Measurements from ENCODE around the gene SLC35D2.
"Not testable (repeated sequence)": the region's sequence is repeated elsewhere in the genome, so short reads cannot be mapped to it uniquely, and the experiment has no call there.

SLC35D2 gene

GRCh38 chr9:96399325-96399633, 15.8 kb upstream of the SLC35D2 start:
- no peak for DNase-seq

GRCh38 chr9:96398582-96399324, 15.2 kb upstream of the SLC35D2 start:
- DNase-seq = peak in 3 of 6 experiments; percentile 19 to 35 (median 33)

GRCh38 chr9:96395964-96396363, 12.5 kb upstream of the SLC35D2 start:
- DNase-seq = no peak

- DNase-seq = no peak
Observed at GRCh38 chr9:96394832-96395496, 11.5 kb upstream of the SLC35D2 start.

- no peak for DNase-seq
Observed at GRCh38 chr9:96392263-96392662, 8.8 kb upstream of the SLC35D2 start.

GRCh38 chr9:96391021-96391765, 7.7 kb upstream of the SLC35D2 start:
- no peak for DNase-seq

- no peak for DNase-seq
Observed at GRCh38 chr9:96388144-96388543, 4.6 kb upstream of the SLC35D2 start.

GRCh38 chr9:96386157-96386556, 2.6 kb upstream of the SLC35D2 start:
- DNase-seq = no peak

GRCh38 chr9:96382839-96383164, 709 bp downstream of the SLC35D2 start:
- DNase-seq = no peak

- no peak for DNase-seq
Observed at GRCh38 chr9:96382175-96382574, 1.3 kb downstream of the SLC35D2 start.

- no peak for DNase-seq
Observed at GRCh38 chr9:96381696-96382095, 1.8 kb downstream of the SLC35D2 start.

- no peak for DNase-seq
Observed at GRCh38 chr9:96381125-96381524, 2.4 kb downstream of the SLC35D2 start.

GRCh38 chr9:96379461-96379860, 4.0 kb downstream of the SLC35D2 start:
- no peak for DNase-seq

GRCh38 chr9:96378187-96378586, 5.3 kb downstream of the SLC35D2 start:
- DNase-seq = no peak

GRCh38 chr9:96376891-96377874, 6.3 kb downstream of the SLC35D2 start:
- DNase-seq = no peak

- DNase-seq = not testable (repeated sequence)
Observed at GRCh38 chr9:96375507-96375906, 8.0 kb downstream of the SLC35D2 start.

- DNase-seq = no peak
Observed at GRCh38 chr9:96367943-96368342, 15.6 kb downstream of the SLC35D2 start.

- DNase-seq = no peak
Observed at GRCh38 chr9:96363175-96363967, 20.1 kb downstream of the SLC35D2 start.

- not testable (repeated sequence) for DNase-seq
Observed at GRCh38 chr9:96362119-96362518, 21.4 kb downstream of the SLC35D2 start.

- DNase-seq = no peak
Observed at GRCh38 chr9:96361668-96362067, 21.8 kb downstream of the SLC35D2 start.

- no peak for DNase-seq
Observed at GRCh38 chr9:96360976-96361375, 22.5 kb downstream of the SLC35D2 start.

- not testable (repeated sequence) for DNase-seq
Observed at GRCh38 chr9:96360523-96360922, 23.0 kb downstream of the SLC35D2 start.
